HG03135 (cell line): ENCODE results near the gene PABPN1L.
"Not testable (repeated sequence)": the region's sequence is repeated elsewhere in the genome, so short reads cannot be mapped to it uniquely, and the experiment has no call there.

Source experiments
- ATAC-seq: cut with Tn5 transposase; IDR thresholded peaks from one replicate; pipeline ENCODE4 v1.9.1; 2021; ENCODE audit warnings: mild to moderate bottlenecking, moderate library complexity; ENCODE audit not compliant: unreplicated experiment

PABPN1L gene

GRCh38 chr16:88833086-88833485 is 33.4 kb downstream of the PABPN1L start:
- ATAC-seq: no peak

DNA sequence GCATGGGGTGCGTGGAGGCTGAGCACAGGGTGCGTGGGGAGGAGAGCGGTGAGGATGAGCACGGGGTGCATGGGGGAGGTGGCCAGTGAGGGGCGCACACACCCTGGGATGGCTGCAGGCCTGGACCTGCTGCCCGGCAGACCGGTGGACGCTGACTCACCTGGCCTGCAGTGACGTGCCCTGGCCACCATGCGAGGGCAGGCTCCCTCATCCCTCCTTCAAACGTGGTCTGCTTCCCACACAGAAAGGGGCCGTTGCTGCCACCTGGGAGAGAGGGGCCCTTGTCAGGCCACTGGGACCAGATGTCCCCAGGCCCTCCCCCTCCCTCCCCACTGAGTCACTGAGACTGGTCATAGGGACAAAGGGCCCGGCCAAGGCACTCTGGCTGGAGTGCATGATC is 34.6 kb downstream of the PABPN1L start:
- ATAC-seq: no peak

- no peak for ATAC-seq
Observed at GRCh38 chr16:88830783-88831182, 35.7 kb downstream of the PABPN1L start.

DNA sequence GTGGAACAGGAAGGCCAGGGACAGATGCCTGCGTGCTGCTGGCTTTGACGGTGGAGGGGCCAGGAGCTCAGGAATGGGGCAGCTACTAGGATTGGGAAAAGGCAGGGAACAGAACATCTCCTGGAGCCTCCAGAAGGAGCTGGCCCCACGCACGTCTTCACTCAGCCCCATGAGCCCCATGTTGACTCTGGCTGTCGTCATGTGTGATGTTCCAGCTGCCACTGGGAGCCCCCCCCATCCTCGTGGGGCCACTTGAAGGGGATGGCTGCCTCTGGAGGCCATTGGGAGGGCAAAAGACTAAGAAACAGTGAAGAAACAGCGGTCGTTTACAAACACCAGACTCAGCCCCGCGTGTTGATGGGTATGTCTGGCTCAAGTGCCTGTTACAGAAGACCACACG is 36.2 kb downstream of the PABPN1L start:
- no peak for ATAC-seq

DNA sequence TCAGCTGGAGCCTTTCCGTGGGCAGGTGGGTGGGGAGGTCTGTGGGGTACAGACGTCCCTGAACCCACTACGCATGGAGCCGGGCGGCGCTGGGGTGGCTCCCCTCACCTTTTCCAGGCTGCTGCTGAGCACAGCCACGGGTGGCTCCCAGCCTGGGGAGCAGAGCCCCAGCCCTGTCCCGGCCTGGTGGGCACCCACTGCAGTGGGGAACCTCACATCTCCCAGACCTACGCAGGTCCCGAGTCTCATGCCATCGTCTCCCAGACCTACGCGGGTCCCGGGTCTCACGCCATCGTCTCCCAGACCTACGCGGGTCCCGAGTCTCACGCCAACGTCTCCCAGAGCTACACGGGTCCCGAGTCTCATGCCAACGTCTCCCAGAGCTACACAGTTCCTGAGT is 37.7 kb downstream of the PABPN1L start:
- ATAC-seq: no peak

- ATAC-seq: no peak
Observed at GRCh38 chr16:88827727-88828126, 38.7 kb downstream of the PABPN1L start.

DNA sequence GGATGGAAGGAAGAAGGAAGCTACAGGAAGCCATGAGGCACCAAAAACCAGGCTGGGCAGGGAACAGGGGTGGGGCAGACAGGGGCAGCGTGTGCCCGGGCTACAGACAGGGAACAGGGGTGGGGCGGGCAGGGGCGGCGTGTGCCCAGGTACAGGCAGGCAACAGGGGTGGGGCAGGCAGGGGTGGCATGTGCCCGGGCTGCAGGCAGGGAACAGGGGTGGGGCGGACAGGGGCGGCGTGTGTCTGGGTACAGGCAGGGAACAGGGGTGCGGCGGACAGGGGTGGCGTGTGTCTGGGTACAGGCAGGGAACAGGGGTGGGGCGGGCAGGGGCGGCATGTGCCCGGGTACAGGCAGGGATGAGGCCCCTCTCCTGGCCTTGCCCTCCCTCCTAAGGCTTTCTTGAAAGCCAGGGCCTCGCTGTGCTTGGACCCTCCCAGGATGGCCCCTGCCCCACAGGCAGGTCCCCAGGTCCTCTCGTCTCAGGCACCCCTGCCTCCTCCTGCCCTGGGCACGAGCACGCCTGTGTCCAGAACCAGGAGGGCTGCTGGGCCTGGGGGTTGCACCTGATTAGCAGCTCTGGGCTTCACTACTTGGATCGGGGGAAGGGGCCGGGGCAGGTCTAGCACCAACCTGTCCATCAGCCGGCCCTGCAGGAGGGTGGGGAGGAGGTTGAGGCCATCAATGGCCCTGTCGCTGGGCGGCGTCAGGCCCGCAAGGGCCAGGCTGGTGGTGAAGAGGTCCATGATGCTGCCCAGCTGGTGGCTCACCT is 40.2 kb downstream of the PABPN1L start:
- ATAC-seq: no peak

GRCh38 chr16:88825146-88825545 is 41.3 kb downstream of the PABPN1L start:
- ATAC-seq: no peak

- no peak for ATAC-seq
Observed at GRCh38 chr16:88824256-88825077, 42.0 kb downstream of the PABPN1L start.

- not testable (repeated sequence) for ATAC-seq
Observed at GRCh38 chr16:88823646-88824045, 42.8 kb downstream of the PABPN1L start.

- ATAC-seq: no peak
Observed at GRCh38 chr16:88822281-88823040, 44.0 kb downstream of the PABPN1L start.

DNA sequence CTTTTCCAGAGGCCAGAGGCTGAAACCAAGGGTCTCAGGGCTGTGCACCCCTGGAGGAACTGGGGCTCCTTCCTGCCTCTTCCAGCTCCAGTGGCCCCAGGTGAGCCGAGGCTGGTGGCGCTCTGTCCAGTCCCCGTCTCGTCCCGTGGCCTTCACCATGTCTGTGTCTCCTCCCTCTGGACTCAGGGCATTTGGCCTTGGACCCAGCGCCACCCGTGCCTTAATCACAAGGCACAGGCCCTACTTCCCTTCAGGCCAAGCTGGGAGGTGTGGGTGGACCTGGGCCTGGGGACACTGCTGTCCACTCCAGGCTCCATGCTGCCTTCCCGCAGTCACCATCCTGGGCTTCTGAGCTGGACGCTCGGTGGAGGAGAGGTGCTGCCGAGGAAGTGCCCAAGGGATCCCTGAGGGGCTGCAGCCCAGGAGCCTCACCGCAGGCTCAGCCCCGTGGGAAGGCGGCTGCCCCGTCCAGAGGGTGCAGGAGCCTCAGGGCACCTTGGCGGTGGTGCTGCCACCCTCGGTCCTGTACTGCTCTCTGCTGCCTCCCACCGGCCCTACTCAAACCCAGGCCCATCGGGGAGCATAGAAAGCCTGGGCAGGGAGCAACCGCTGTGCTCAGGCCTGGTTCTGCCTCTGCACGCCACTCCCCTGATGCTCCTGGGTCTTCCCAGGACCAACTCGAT is 45.2 kb downstream of the PABPN1L start:
- ATAC-seq: no peak

DNA sequence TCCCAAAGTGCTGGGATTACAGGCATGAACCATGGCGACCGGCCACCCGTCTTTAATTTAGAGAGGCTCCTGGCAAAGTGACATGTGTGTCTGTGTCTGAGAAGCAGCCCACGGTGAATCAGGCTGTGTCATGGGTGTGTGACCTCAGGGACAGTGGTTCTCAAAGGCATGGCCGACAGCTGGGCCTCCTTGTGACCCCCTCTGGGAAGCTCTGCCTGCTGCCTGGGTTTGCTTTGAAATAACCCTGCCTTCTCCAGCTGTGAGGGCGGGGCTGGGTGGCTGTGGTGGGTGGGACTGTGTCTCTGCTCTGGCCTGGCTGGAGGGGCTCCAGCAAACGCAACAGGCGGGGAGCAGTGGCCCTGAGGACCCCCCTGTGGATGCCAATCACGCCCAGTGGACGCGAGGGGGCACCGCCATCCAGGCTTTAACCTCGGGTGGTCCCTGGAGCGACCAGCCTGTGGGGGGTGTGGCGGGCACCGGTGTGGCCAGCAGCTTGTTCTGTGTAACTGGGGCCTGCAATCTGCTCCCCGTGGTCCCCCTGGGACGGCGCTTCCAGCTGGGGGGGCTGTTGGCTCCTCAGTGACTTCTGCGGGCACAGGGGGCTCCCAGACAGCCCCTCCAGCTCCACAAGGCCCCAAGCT is 46.0 kb downstream of the PABPN1L start:
- no peak for ATAC-seq

DNA sequence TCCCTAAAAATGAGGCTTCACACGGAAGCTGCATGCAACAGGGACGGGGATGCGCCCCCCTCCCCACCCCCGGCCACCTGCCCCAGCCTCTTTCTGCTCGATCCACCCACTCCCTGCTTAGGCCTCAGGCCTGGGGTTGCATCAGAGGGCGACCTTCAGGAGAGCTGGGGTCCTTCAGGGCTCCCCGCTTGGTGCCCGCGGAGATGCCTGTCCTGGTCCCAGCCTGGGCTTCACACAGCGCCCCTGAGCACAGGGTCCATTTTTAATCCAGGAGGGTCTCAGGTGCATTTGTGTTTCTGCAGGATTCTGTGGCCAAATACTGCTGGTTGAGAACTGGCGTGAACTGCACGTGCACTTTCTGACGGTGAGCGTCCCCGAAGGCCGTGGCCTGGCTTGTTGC is 47.3 kb downstream of the PABPN1L start:
- no peak for ATAC-seq

DNA sequence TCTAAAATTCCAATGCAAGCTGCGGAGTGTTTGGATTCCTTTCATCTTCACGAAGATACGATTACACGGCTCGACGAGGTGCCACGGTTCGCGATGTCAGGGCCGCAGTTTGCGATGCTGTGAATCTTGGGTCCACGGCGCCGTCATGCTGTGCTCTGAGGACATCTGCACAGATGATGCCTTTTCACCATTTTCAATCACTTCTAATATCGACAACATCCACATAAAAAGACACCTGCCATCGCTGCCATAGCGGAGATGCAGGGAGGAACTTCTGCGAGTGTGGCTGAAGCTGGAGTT is 47.9 kb downstream of the PABPN1L start:
- ATAC-seq: no peak

GRCh38 chr16:88817785-88818574 is 48.5 kb downstream of the PABPN1L start:
- no peak for ATAC-seq

- ATAC-seq: no peak
Observed at GRCh38 chr16:88816736-88817535, 49.5 kb downstream of the PABPN1L start.

GRCh38 chr16:88815901-88816589 is 50.4 kb downstream of the PABPN1L start:
- no peak for ATAC-seq
